ENCODE data around the gene GLCE.
"Not testable (repeated sequence)": the region's sequence is repeated elsewhere in the genome, so short reads cannot be mapped to it uniquely, and the experiment has no call there.

Gene GLCE

GRCh38 chr15:69299451-69299886, 139.0 kb downstream of the GLCE start:
- DNase-seq (ENCODE audit: low spot score): no peak

GRCh38 chr15:69299943-69300588, 139.6 kb downstream of the GLCE start:
- no peak for DNase-seq (ENCODE audit: low spot score)

GRCh38 chr15:69301101-69301500, 140.7 kb downstream of the GLCE start:
- DNase-seq (ENCODE audit: low spot score): not testable (repeated sequence)

GRCh38 chr15:69302087-69302486, 141.7 kb downstream of the GLCE start:
- not testable (repeated sequence) for DNase-seq (ENCODE audit: low spot score)

GRCh38 chr15:69302929-69303328, 142.5 kb downstream of the GLCE start:
- no peak for DNase-seq (ENCODE audit: low spot score)

GRCh38 chr15:69303337-69304181, 143.1 kb downstream of the GLCE start:
- DNase-seq (ENCODE audit: low spot score): no peak

GRCh38 chr15:69304182-69304545, 143.7 kb downstream of the GLCE start:
- DNase-seq (ENCODE audit: low spot score): no peak

- DNase-seq (ENCODE audit: low spot score): no peak
Measured at GRCh38 chr15:69305204-69305931, 144.9 kb downstream of the GLCE start.

- no peak for DNase-seq (ENCODE audit: low spot score)
Measured at GRCh38 chr15:69305933-69306568, 145.6 kb downstream of the GLCE start.

- DNase-seq (ENCODE audit: low spot score): no peak
Measured at GRCh38 chr15:69307939-69308338, 147.5 kb downstream of the GLCE start.

GRCh38 chr15:69308949-69309348, 148.5 kb downstream of the GLCE start:
- DNase-seq (ENCODE audit: low spot score): no peak

GRCh38 chr15:69311319-69311721, 150.9 kb downstream of the GLCE start:
- no peak for DNase-seq (ENCODE audit: low spot score)

- DNase-seq (ENCODE audit: low spot score): no peak
Measured at GRCh38 chr15:69313432-69314000, 153.1 kb downstream of the GLCE start.

- DNase-seq (ENCODE audit: low spot score): no peak
Measured at GRCh38 chr15:69314131-69314530, 153.7 kb downstream of the GLCE start.

GRCh38 chr15:69314736-69315135, 154.3 kb downstream of the GLCE start:
- DNase-seq (ENCODE audit: low spot score): no peak

- DNase-seq (ENCODE audit: low spot score): no peak
Measured at GRCh38 chr15:69315402-69316110, 155.1 kb downstream of the GLCE start.

GRCh38 chr15:69316291-69316690, 155.9 kb downstream of the GLCE start:
- DNase-seq (ENCODE audit: low spot score): no peak

- no peak for DNase-seq (ENCODE audit: low spot score)
Measured at GRCh38 chr15:69317392-69317841, 157.0 kb downstream of the GLCE start.

- DNase-seq (ENCODE audit: low spot score): no peak
Measured at GRCh38 chr15:69318033-69318432, 157.6 kb downstream of the GLCE start.

GRCh38 chr15:69319384-69320375, 159.2 kb downstream of the GLCE start:
- DNase-seq (ENCODE audit: low spot score): no peak

Data from hematopoietic multipotent progenitor cell treated with erythropoietin and hydrocortisone succinate and interleukin-3 and kit ligand, for 17 days (in vitro differentiated cells).